ENCODE results near the gene HNRNPUL1.

Gene HNRNPUL1

GRCh38 chr19:41299755-41300089, 35.5 kb downstream of the HNRNPUL1 start:
- DNase-seq (ENCODE audit: low read depth, low spot score), result peak; percentile 91
- in situ Hi-C loops (cut with HindIII; ENCODE audit: low sequenced_read_pairs), result no loop called here
- no peak overlapping the region for H3K4me3 ChIP-seq (ENCODE audit: low read depth, low read length)
- TF ChIP-seq, protein P1, sequence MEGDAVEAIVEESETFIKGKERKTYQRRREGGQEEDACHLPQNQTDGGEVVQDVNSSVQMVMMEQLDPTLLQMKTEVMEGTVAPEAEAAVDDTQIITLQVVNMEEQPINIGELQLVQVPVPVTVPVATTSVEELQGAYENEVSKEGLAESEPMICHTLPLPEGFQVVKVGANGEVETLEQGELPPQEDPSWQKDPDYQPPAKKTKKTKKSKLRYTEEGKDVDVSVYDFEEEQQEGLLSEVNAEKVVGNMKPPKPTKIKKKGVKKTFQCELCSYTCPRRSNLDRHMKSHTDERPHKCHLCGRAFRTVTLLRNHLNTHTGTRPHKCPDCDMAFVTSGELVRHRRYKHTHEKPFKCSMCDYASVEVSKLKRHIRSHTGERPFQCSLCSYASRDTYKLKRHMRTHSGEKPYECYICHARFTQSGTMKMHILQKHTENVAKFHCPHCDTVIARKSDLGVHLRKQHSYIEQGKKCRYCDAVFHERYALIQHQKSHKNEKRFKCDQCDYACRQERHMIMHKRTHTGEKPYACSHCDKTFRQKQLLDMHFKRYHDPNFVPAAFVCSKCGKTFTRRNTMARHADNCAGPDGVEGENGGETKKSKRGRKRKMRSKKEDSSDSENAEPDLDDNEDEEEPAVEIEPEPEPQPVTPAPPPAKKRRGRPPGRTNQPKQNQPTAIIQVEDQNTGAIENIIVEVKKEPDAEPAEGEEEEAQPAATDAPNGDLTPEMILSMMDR (IDR thresholded peaks at IDR 0.05; ENCODE audit: low read depth, low read length), result no peak

DNA sequence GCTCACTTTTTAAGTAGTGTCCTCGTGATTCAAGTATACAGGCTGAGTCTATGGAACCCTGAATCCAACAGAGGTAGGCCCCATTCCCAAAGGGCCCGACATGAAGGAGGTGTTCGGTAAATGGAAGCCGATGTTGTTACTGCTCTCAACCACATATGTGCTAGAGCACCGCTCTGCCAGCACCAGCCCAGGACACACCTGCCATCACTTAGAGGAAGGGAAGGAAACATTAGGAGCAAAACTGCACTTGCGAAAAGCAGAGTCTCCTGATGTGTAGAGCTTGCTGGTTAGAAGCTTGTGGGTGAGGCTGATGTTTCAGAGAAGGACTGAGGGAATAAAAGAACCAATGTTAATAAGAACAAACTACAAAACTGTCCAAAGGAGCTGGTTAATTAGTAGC, 36.4 kb downstream of the HNRNPUL1 start:
- in situ Hi-C loops (cut with HindIII; ENCODE audit: low sequenced_read_pairs), result no loop called here
- DNase-seq (ENCODE audit: low read depth, low spot score), result no peak
- TF ChIP-seq, protein P1 (IDR thresholded peaks at IDR 0.05; ENCODE audit: low read depth, low read length), result no peak
- H3K4me3 ChIP-seq (ENCODE audit: low read depth, low read length), result no peak overlapping the region

- in situ Hi-C loops (cut with HindIII; ENCODE audit: low sequenced_read_pairs), result no loop called here
- H3K4me3 ChIP-seq (ENCODE audit: low read depth, low read length), result no peak overlapping the region
- TF ChIP-seq, protein P1 (IDR thresholded peaks at IDR 0.05; ENCODE audit: low read depth, low read length), result no peak
- DNase-seq (ENCODE audit: low read depth, low spot score), result no peak
These were observed 38.6 kb downstream of the HNRNPUL1 start for GRCh38 chr19:41302624-41303351.

DNA sequence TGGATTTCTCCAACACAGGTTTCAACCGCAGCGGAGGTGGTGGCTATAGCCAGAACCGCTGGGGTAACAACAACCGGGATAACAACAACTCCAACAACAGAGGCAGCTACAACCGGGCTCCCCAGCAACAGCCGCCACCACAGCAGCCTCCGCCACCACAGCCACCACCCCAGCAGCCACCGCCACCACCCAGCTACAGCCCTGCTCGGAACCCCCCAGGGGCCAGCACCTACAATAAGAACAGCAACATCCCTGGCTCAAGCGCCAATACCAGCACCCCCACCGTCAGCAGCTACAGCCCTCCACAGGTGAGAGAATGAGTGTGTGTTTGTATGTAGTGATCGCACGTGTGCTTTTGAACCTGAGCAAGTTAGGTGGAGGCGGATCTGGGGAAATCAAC, 39.8 kb downstream of the HNRNPUL1 start:
- TF ChIP-seq, protein P1 (IDR thresholded peaks at IDR 0.05; ENCODE audit: low read depth, low read length), result no peak
- in situ Hi-C loops (cut with HindIII; ENCODE audit: low sequenced_read_pairs), result no loop called here
- no peak overlapping the region for H3K4me3 ChIP-seq (ENCODE audit: low read depth, low read length)
- DNase-seq (ENCODE audit: low read depth, low spot score), result no peak

DNA sequence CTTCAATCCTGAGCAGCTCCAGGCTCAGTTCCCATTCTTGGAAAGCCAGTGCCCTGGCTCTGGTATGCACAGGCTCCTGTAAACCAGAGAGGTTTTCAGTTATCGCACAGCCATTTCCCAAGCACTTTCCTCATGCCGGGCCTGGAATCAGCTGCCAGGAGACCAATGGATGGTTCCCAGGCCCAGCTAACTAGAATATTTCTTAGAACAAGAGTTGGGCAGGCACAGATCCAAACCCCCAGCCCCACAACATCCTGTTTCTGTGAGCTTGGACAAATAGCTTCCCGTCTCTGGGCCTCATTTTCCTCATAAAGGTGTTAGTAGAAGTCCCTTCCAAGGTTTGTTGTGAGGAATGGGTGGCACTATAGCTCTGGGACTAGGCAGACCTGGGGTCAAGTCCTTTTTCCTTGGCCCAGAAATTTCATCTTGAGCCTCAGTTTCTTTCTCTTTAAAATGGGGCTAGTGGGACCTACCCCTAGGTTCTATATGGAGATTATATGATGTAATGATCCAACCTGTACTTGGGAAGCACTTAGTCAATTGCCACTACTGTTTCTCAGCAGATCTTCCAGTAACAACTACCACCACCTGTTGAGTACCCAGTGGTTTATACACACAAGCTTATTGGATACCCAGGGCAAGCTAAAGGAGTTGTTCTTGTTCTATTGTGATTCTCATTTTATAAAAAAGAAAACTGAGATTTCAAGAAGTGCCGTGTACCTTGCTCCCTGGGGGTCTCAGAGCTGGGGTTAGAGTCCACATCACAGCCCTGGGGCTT, 40.7 kb downstream of the HNRNPUL1 start:
- no peak overlapping the region for H3K4me3 ChIP-seq (ENCODE audit: low read depth, low read length)
- TF ChIP-seq, protein P1 (IDR thresholded peaks at IDR 0.05; ENCODE audit: low read depth, low read length), result no peak
- in situ Hi-C loops (cut with HindIII; ENCODE audit: low sequenced_read_pairs), result no loop called here
- DNase-seq (ENCODE audit: low read depth, low spot score), result no peak

- TF ChIP-seq, protein P1 (IDR thresholded peaks at IDR 0.05; ENCODE audit: low read depth, low read length), result no peak
- in situ Hi-C loops (cut with HindIII; ENCODE audit: low sequenced_read_pairs), result no loop called here
- no peak for DNase-seq (ENCODE audit: low read depth, low spot score)
- no peak overlapping the region for H3K4me3 ChIP-seq (ENCODE audit: low read depth, low read length)
These were observed 42.0 kb downstream of the HNRNPUL1 start for GRCh38 chr19:41305927-41306793.
